Stomach (tissue), 4 donors: ENCODE results near the gene CHSY3.

Experiments used
- CTCF ChIP-seq, 7 experiments: fragments of 450-650 bp in 4 of 7; fragments of 200-600 bp in 3 of 7; sonication (generic) in 3 of 7; IDR thresholded peaks; one replicate each; pipeline ENCODE4 v1.5.1; 2016 to 2019; ENCODE audit warnings: antibody characterized with exemption in 7 of 7, control low read depth in 2 of 7, mild to moderate bottlenecking in 1 of 7
- EP300 ChIP-seq: sonication (generic); formaldehyde crosslinking; IDR thresholded peaks from one replicate; pipeline ENCODE4 v1.6.1; 2017; ENCODE audit warnings: antibody characterized with exemption
- POLR2A ChIP-seq, 4 donors: fragments of 450-650 bp; IDR thresholded peaks; one replicate each; pipeline ENCODE4 v1.6.1; 2016; ENCODE audit warnings: antibody characterized with exemption in 4 of 4, control low read depth in 2 of 4, mild to moderate bottlenecking in 1 of 4, moderate library complexity in 1 of 4
- POLR2AphosphoS5 ChIP-seq, 3 donors: sonication (generic); formaldehyde crosslinking; IDR thresholded peaks; one replicate each; pipeline ENCODE4 v1.6.1; 2016; ENCODE audit warnings: antibody characterized with exemption in 3 of 3

DNA sequence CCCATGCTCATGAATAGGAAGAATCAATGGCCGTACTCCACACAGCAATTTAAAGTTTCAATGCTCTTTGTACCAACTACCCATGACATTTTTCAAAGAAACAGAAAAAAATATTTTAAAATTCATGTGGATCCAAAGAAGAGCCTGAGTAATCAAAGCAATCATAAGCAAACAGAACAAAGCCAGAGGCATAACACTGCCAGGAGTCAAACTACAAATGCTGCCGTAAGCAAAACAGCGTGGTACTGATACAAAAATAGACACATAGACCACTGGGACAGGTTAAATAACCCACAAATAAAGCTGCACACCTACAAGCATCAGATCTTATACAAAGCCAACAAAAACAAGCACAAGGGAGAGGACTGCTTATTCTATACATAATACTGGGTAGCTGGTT, 107.7 kb downstream of the CHSY3 start:
- no peak for TF ChIP-seq CTCF (IDR thresholded peaks at IDR 0.05)
- TF ChIP-seq POLR2A (IDR thresholded peaks at IDR 0.05) = no peak
- TF ChIP-seq POLR2AphosphoS5 (IDR thresholded peaks at IDR 0.05) = no peak
- no peak for TF ChIP-seq EP300
